ENCODE results near the gene JUND. TPM values are rescaled to one million over a fixed set of nuclear protein-coding genes. Genes with fewer than 3 reads are reported as not detected.

Gene JUND
- polyA plus RNA-seq, 1 experiment, result 48.6 TPM

DNA sequence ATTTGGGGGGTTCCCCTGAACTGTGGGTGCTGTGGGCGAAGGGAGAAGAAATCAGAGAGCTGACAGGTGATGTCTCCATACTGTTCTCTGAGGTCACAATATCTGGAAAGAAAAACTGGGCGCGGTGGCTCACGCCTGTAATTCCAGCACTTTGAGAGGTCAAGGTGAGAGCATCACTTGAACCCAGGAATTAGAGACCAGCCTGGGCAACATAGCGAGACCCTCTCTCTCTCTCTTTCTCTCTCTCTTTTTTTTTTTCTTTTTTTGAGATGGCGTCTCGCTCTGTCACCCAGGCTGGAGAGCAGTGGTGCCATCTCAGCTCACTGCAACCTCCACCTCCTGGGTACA, 29.1 kb downstream of the JUND start:
- H3K27ac ChIP-seq (ENCODE audit: low read depth, low read length), result no peak overlapping the region
- peaks cover 5% of the 10 kb centered on the region; the same call in 1 of the 2 replicates for H3K9me3 ChIP-seq (ENCODE audit: control insufficient read depth, insufficient read depth, low read length)
- ChIA-PET POLR2A (interaction anchor here (1.0 to 1.6 kb wide), 3 partner anchors 27 to 58 kb away, joined by 3 to 5 read pairs (median 3); no protein-coding TSS in a partner anchor), CTCF (interaction anchor here (0.7 to 6.9 kb wide), 30 partner anchors 11 to 185 kb away, joined by 3 to 99 read pairs (median 7); partner anchors contain the start of genes MPV17L2 and RAB3A)
- peaks cover 21% of the 10 kb centered on the region for H3K27me3 ChIP-seq (ENCODE audit: control insufficient read depth, insufficient read depth, low read length)
- DNase-seq (ENCODE audit: low read depth, low spot score), result no peak
- H3K4me3 ChIP-seq (ENCODE audit: low read depth, low read length), result no peak overlapping the region
- TF ChIP-seq, protein P1, sequence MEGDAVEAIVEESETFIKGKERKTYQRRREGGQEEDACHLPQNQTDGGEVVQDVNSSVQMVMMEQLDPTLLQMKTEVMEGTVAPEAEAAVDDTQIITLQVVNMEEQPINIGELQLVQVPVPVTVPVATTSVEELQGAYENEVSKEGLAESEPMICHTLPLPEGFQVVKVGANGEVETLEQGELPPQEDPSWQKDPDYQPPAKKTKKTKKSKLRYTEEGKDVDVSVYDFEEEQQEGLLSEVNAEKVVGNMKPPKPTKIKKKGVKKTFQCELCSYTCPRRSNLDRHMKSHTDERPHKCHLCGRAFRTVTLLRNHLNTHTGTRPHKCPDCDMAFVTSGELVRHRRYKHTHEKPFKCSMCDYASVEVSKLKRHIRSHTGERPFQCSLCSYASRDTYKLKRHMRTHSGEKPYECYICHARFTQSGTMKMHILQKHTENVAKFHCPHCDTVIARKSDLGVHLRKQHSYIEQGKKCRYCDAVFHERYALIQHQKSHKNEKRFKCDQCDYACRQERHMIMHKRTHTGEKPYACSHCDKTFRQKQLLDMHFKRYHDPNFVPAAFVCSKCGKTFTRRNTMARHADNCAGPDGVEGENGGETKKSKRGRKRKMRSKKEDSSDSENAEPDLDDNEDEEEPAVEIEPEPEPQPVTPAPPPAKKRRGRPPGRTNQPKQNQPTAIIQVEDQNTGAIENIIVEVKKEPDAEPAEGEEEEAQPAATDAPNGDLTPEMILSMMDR (IDR thresholded peaks at IDR 0.05; ENCODE audit: low read depth, low read length), result no peak

DNA sequence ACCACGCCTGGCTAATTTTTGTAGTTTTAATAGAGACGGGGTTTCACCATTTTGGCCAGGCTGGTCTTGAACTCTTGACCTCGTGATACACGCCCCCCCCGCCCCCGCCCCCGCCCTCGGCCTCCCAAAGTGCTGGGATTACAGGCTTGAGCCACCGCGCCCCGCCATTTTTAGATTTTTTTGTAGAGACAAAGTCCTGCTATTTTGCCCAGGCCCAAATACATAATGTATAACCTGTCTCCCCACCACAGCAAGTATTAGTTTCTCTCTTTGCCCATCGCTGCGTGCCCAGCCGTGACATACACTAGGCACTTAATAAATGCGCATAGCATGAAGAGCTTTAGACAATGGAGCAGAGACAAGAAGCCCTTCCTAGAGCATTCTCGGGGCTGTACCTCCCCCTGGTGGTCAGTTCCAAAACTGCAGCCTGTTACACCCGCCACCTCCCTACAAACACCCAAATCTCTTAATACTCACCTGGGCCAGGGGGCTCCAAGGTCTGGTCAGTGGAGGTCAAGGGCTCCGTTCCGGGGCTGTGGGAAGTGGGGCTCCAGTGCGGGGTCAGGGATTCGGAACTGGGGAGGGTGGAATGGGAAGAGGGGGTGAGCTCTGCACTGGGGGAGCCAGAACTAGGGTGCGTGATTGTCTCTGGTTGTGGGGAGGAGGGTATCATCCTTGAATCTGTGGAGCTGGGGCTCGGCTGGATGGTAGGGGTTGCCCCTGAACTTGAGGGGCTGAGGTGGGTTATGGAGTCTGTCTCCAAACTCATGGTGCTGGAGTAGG, 29.6 kb downstream of the JUND start:
- no peak overlapping the region for H3K4me3 ChIP-seq (ENCODE audit: low read depth, low read length)
- H3K27me3 ChIP-seq (ENCODE audit: control insufficient read depth, insufficient read depth, low read length), result peaks cover 21% of the 10 kb centered on the region
- ChIA-PET POLR2A (interaction anchor here (1.0 to 1.6 kb wide), 2 partner anchors 28 to 47 kb away, joined by 3 to 5 read pairs; no protein-coding TSS in a partner anchor), CTCF (interaction anchor here (0.6 to 6.9 kb wide), 36 partner anchors 11 to 184 kb away, joined by 3 to 99 read pairs (median 6); partner anchors contain the start of genes MPV17L2 and RAB3A)
- TF ChIP-seq, protein P1 (IDR thresholded peaks at IDR 0.05; ENCODE audit: low read depth, low read length), result peak; percentile 92
- peaks cover 5% of the 10 kb centered on the region; the same call in 1 of the 2 replicates for H3K9me3 ChIP-seq (ENCODE audit: control insufficient read depth, insufficient read depth, low read length)
- peak; percentile 20 for DNase-seq (ENCODE audit: low read depth, low spot score)
- H3K27ac ChIP-seq (ENCODE audit: low read depth, low read length), result no peak overlapping the region

DNA sequence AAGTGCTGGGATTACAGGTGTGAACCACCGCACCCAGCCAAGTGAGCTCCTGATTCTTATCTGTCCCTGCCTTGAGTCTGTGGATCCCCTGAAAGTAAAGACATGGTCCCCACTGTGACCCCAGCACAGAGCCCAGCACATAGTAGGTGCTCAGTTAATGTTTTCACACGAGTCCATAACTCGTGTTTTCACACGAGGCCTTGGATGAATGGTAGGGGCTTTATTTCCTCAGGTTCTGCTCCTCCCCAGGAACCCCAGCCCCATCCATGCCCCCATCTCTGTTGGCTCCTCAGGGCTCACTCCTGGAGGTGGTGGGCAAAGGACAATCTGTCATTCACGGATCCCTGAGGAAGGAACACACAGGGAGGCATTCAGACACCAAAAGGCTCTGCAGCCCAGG, 31.6 kb downstream of the JUND start:
- Histone ChIP-seq H3K4me3 (ENCODE audit: low read depth, low read length) (no peak overlapping the region), H3K27me3 (ENCODE audit: control insufficient read depth, insufficient read depth, low read length) (peaks cover 14% of the 10 kb centered on the region), H3K9me3 (ENCODE audit: control insufficient read depth, insufficient read depth, low read length) (peaks cover 5% of the 10 kb centered on the region; the same call in 1 of the 2 replicates), H3K27ac (ENCODE audit: low read depth, low read length) (no peak overlapping the region)
- TF ChIP-seq, protein P1 (IDR thresholded peaks at IDR 0.05; ENCODE audit: low read depth, low read length), result no peak
- ChIA-PET POLR2A (interaction anchor here (0.6 kb wide), 1 partner anchor 701 kb away, joined by 4 read pairs; no protein-coding TSS in a partner anchor), CTCF (interaction anchor here (0.6 to 6.9 kb wide), 6 partner anchors 10 to 249 kb away, joined by 3 to 99 read pairs (median 6); partner anchors contain the start of genes LSM4, MPV17L2 and RAB3A)
- DNase-seq (ENCODE audit: low read depth, low spot score), result no peak

DNA sequence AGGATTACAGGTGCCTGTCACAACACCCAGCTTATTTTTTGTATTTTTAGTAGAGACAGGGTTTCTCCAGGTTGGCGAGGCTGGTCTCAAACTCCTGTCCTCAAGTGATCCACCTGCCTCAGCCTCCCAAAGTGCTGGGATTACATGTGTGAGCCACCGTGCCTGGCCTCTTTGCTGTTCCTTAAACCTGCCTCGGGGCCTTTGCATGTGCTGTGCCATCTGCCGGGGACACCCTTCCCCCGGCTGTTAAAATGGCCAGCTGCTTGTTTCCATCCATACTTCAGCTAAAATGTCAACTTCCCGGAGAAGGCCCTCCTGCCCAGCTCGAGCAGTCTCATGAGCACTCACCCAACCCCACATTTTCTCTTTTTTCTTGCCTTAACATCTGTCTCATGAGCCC, 36.1 kb downstream of the JUND start:
- CTCF ChIA-PET, result interaction anchor here (0.7 to 2.1 kb wide), 2 partner anchors 37 to 85 kb away, joined by 3 to 8 read pairs; no protein-coding TSS in a partner anchor
- POLR2A ChIA-PET, result no interaction called here
- TF ChIP-seq, protein P1 (IDR thresholded peaks at IDR 0.05; ENCODE audit: low read depth, low read length), result no peak
- H3K9me3 ChIP-seq (ENCODE audit: control insufficient read depth, insufficient read depth, low read length), result peaks cover 4% of the 10 kb centered on the region; the same call in 1 of the 2 replicates
- no peak for DNase-seq (ENCODE audit: low read depth, low spot score)
- no peaks in the 10 kb centered on the region for H3K27me3 ChIP-seq (ENCODE audit: control insufficient read depth, insufficient read depth, low read length)
- H3K27ac ChIP-seq (ENCODE audit: low read depth, low read length), result no peak overlapping the region
- H3K4me3 ChIP-seq (ENCODE audit: low read depth, low read length), result no peak overlapping the region

Data from AG04450 (cell line).